HAP-1 (cell line): ENCODE results near the gene PDSS2.
"Not testable (repeated sequence)": the region's sequence is repeated elsewhere in the genome, so short reads cannot be mapped to it uniquely, and the experiment has no call there.

ENCODE experiments used
- DNase-seq, 2 experiments: peaks; one replicate each; pipeline ENCODE4 v3.0.0-alpha.2; 2016 to 2020; ENCODE audit warnings: low spot score in 2 of 2
- H3K27me3 ChIP-seq: fragments of 250-450 bp; sonication (Bioruptor Pico); 2 replicates; pipeline ENCODE4 v1.5.1; 2020; ENCODE audit warnings: low read depth, mild to moderate bottlenecking, moderate library complexity
- H3K36me3 ChIP-seq: fragments of 250-450 bp; sonication (Bioruptor Pico); replicated peaks from 2 replicates; pipeline ENCODE4 v1.5.1; 2020; ENCODE audit warnings: mild to moderate bottlenecking
- H3K4me1 ChIP-seq: fragments of 250-450 bp; sonication (Bioruptor Pico); 2 replicates; pipeline ENCODE4 v1.5.1; 2020; ENCODE audit warnings: mild to moderate bottlenecking
- H3K4me3 ChIP-seq: fragments of 250-450 bp; sonication (Bioruptor Pico); 2 replicates; pipeline ENCODE4 v1.5.1; 2020; ENCODE audit warnings: mild to moderate bottlenecking, moderate library complexity
- H3K9me3 ChIP-seq: fragments of 250-450 bp; sonication (Bioruptor Pico); 2 replicates; pipeline ENCODE4 v1.5.1; 2020; ENCODE audit warnings: mild to moderate bottlenecking, moderate library complexity
- in situ Hi-C: fragments of 300-500 bp; cut with MboI; formaldehyde crosslinking; loops from 3 replicates; pipeline ENCODE4 v1.14.3; 2020; ENCODE audit warnings: low sequenced_read_pairs, inconsistent platforms, mixed read lengths

The PDSS2 gene

DNA sequence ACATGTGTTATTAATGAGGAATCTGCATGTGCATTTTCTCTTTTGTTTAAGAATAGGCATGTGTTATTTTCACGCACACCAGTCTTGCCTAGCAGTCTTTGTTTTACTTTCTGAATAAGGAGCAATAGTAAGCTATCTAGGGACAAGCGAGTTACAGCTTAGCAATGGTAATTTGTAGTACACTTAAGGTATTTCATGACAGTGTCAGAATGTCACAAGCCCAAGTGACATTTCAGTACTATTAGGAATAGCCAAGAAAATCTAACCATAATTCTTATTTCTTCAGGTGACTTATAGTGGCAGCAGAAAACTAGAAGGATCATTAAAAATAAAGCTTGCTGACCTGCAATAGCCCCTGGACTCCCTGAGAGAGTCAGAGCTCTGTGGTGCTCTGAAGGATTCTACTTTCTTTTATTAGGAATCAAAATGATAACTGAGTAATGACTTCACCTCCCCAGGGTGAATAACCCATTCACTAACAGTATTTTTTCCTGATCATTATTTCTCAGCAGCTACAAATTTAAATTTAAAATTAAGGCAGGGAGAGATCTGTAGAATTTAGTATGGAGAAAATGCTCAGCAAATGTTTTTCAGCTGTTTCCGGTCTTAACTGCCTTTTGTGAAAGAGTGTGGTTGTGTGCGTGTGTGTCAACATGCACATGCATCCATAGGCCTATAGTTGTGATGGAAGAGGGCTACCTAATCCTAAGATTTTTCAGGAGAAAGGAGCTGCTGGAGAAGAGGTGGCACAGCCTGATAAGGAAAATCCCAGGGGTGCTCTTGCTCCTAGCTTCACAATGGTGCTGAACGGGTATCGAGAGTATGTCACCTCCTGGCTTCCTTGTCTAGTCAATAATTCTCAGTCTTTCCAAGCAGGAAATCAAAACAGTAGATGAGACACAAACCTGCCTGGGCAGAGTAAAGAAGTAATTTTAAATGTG lies 254.0 kb downstream of the PDSS2 start:
- in situ Hi-C loops = no loop called here
- no peak overlapping the region for H3K4me3 ChIP-seq
- no peak for DNase-seq
- H3K36me3 ChIP-seq = 0 out of 2 replicates have a peak, but pooled peaks cover 3% of the 10 kb centered on the region
- peaks cover 28% of the 10 kb centered on the region for H3K4me1 ChIP-seq
- H3K27me3 ChIP-seq = no peaks in the 10 kb centered on the region
- H3K9me3 ChIP-seq = peaks cover 9% of the 10 kb centered on the region

DNA sequence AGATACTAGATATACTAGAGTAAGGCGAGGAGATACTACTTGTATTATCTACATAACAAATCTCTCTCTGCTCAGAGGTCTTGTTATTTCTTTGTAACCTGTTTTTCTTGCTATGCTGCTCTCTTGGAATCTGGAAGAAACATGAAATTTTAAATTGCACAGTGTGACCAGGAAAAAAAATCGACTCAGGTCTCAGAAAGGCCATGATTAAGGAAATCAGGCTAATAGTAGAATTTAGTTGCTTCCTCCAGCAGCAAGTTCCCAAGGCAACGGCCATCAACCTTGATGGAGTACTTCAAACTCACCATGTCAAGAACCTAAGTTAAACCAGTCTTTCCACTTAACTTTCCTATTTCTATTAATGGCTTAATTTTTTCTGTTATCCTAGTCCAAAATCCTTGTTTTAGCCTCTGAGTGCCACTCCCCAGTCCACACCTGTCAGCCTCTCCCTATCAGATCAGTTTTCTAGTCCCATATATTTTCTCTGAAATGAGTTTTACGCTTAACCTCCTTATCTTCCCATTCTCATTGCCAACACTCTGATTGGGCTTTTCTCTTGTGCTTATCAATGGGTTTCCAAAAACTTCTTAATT lies 256.4 kb downstream of the PDSS2 start:
- no peak for DNase-seq
- Histone ChIP-seq H3K36me3 (0 out of 2 replicates have a peak, but pooled peaks cover 3% of the 10 kb centered on the region), H3K4me3 (no peak overlapping the region), H3K27me3 (no peaks in the 10 kb centered on the region), H3K4me1 (peaks cover 11% of the 10 kb centered on the region), H3K9me3 (peaks cover 9% of the 10 kb centered on the region)
- in situ Hi-C loops = no loop called here

- H3K9me3 ChIP-seq = no peaks in the 10 kb centered on the region
- no peak overlapping the region for H3K4me3 ChIP-seq
- H3K36me3 ChIP-seq = no peaks in the 10 kb centered on the region
- no peaks in the 10 kb centered on the region for H3K27me3 ChIP-seq
- in situ Hi-C loops = no loop called here
- no peak for DNase-seq
- peaks cover 9% of the 10 kb centered on the region for H3K4me1 ChIP-seq
Measured at GRCh38 chr6:107198631-107199416, 260.5 kb downstream of the PDSS2 start.

DNA sequence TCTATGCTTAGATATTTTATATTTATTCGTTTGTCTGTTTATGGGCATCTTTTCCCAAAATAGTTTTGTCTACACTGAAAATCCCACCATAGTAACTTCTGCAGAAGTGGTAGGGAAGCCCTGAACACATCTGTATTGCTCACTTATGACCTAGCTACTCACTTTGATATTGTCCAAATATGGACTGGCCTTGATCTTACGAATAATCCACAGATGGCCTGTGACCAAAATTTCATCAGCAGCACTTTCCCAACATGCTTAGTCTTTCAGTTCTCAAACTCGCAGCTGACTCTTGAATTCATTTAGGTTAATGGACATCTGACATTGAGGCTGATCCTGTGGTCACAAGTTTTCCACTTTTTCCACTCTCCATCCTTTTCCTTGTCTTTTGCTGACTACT lies 263.2 kb downstream of the PDSS2 start:
- Histone ChIP-seq H3K4me1 (peaks cover 3% of the 10 kb centered on the region), H3K9me3 (no peaks in the 10 kb centered on the region), H3K4me3 (no peak overlapping the region), H3K36me3 (no peaks in the 10 kb centered on the region), H3K27me3 (no peaks in the 10 kb centered on the region)
- in situ Hi-C loops = no loop called here
- DNase-seq = no peak

- DNase-seq, H3K27me3 ChIP-seq, H3K36me3 ChIP-seq, H3K4me1 ChIP-seq, in situ Hi-C loops, H3K9me3 ChIP-seq, H3K4me3 ChIP-seq: not testable (repeated sequence)
Measured at GRCh38 chr6:107194723-107195122, 264.6 kb downstream of the PDSS2 start.

GRCh38 chr6:107192830-107193229 lies 266.5 kb downstream of the PDSS2 start:
- no peaks in the 10 kb centered on the region for H3K9me3 ChIP-seq
- in situ Hi-C loops = no loop called here
- no peaks in the 10 kb centered on the region for H3K36me3 ChIP-seq
- no peaks in the 10 kb centered on the region for H3K4me1 ChIP-seq
- DNase-seq = no peak
- no peaks in the 10 kb centered on the region for H3K27me3 ChIP-seq
- H3K4me3 ChIP-seq = no peak overlapping the region

GRCh38 chr6:107187630-107188029 lies 271.7 kb downstream of the PDSS2 start:
- H3K9me3 ChIP-seq = no peaks in the 10 kb centered on the region
- no peaks in the 10 kb centered on the region for H3K36me3 ChIP-seq
- in situ Hi-C loops = no loop called here
- peaks cover 18% of the 10 kb centered on the region for H3K4me1 ChIP-seq
- no peak for DNase-seq
- H3K27me3 ChIP-seq = no peaks in the 10 kb centered on the region
- H3K4me3 ChIP-seq = no peak overlapping the region

DNA sequence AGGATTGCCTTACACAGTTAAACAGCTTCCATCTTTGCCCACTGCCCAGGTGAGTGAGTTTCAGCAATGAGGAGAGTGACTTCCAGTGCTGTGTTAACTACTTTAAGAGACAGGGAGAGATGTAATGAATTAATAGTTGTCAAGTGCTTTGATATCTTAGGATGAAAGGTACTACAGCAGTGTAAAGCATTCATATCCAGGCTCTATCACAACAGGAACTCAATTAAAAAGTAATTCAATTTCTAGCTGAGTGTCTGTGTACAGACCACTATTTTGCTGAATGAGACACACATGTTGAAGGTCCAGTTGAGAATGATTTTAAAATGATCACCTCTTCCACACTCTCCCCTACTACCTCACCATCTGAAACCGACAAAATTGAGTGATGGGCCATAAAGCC lies 273.3 kb downstream of the PDSS2 start:
- no peak overlapping the region for H3K4me3 ChIP-seq
- H3K27me3 ChIP-seq = no peaks in the 10 kb centered on the region
- DNase-seq = no peak
- H3K9me3 ChIP-seq = no peaks in the 10 kb centered on the region
- H3K4me1 ChIP-seq = peaks cover 18% of the 10 kb centered on the region
- H3K36me3 ChIP-seq = no peaks in the 10 kb centered on the region
- in situ Hi-C loops = no loop called here

GRCh38 chr6:107185391-107185970 lies 273.9 kb downstream of the PDSS2 start:
- in situ Hi-C loops = no loop called here
- no peaks in the 10 kb centered on the region for H3K36me3 ChIP-seq
- H3K4me3 ChIP-seq = no peak overlapping the region
- no peaks in the 10 kb centered on the region for H3K9me3 ChIP-seq
- DNase-seq = peak; percentile 68 to 77
- no peaks in the 10 kb centered on the region for H3K27me3 ChIP-seq
- H3K4me1 ChIP-seq = peaks cover 18% of the 10 kb centered on the region

DNA sequence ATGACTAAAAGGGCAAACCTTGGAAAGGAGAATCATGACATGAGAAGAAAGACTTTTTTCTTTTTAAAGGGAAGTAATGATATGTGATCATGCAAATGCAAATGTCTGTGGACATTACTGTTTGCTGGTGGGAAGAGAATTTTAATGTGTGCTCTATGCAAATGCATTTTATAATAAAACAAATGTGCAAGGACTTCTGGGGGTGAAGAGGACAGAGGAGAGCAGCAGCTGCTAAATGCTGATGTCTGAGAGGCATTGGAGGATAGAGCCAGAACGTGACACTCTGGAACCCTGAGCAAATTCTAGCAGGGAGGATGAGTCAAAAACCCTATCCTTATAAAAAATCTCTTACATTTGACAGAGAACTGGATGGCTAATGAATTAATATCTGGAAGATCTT lies 274.9 kb downstream of the PDSS2 start:
- in situ Hi-C loops = no loop called here
- Histone ChIP-seq H3K27me3 (no peaks in the 10 kb centered on the region), H3K4me3 (no peak overlapping the region), H3K4me1 (peaks cover 18% of the 10 kb centered on the region), H3K36me3 (no peaks in the 10 kb centered on the region), H3K9me3 (no peaks in the 10 kb centered on the region)
- DNase-seq = peak in 1 of 2 experiments; percentile 39

GRCh38 chr6:107180099-107180498 lies 279.3 kb downstream of the PDSS2 start:
- H3K4me3 ChIP-seq = no peak overlapping the region
- in situ Hi-C loops = no loop called here

GRCh38 chr6:107179004-107179403 lies 280.4 kb downstream of the PDSS2 start:
- in situ Hi-C loops = no loop called here
- Histone ChIP-seq H3K4me3 (no peak overlapping the region), H3K36me3 (no peaks in the 10 kb centered on the region), H3K9me3 (no peaks in the 10 kb centered on the region), H3K27me3 (no peaks in the 10 kb centered on the region), H3K4me1 (peaks cover 2% of the 10 kb centered on the region)
- DNase-seq = peak; percentile 34 to 68

More at GRCh38 chr6:107180099-107180498, 279.3 kb downstream of the PDSS2 start:
- DNase-seq = no peak
- Histone ChIP-seq H3K4me1 (peaks cover 8% of the 10 kb centered on the region), H3K27me3 (no peaks in the 10 kb centered on the region), H3K9me3 (no peaks in the 10 kb centered on the region), H3K36me3 (no peaks in the 10 kb centered on the region)

DNA sequence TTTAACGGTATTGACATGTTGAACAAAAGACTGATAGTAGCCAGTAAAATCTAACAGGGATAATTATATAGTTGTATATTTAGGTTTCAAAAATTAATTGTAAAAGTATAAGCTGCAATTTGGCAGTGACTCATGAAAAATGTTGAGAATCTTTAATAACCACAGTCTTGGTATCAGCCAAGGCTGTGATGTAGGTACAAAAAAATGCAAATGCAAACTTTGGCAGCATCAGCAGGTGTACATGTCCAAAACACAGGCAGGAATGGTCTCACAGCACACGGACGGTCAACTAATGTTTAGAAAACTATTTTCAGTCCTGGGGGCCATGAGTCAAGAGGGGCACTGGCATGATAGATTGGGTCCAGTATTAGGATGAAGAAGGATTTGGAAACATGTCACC lies 285.6 kb downstream of the PDSS2 start:
- Histone ChIP-seq H3K4me1 (no peaks in the 10 kb centered on the region), H3K9me3 (no peaks in the 10 kb centered on the region), H3K4me3 (no peak overlapping the region), H3K36me3 (no peaks in the 10 kb centered on the region), H3K27me3 (no peaks in the 10 kb centered on the region)
- in situ Hi-C loops = no loop called here
- DNase-seq = no peak
